Nephron (organoid): ENCODE results near the gene TET3.

Experiments
- H3K27ac Mint-ChIP-seq, 3 experiments: 2 replicates each; pipeline ENCODE4 v1.8.0; 2020; ENCODE audit warnings: mixed read lengths in 3 of 3, mild to moderate bottlenecking in 2 of 3, moderate library complexity in 1 of 3
- H3K27me3 Mint-ChIP-seq: 2 replicates; pipeline ENCODE4 v1.8.0; 2021; ENCODE audit warnings: low read depth, mild to moderate bottlenecking, moderate library complexity, mixed read lengths
- H3K36me3 Mint-ChIP-seq: 2 replicates; pipeline ENCODE4 v1.8.0; 2020; ENCODE audit warnings: low read depth, mixed read lengths
- H3K4me1 Mint-ChIP-seq: 2 replicates; pipeline ENCODE4 v1.8.0; 2020; ENCODE audit warnings: mixed read lengths
- H3K4me3 Mint-ChIP-seq, 3 experiments: 2 replicates each; pipeline ENCODE4 v1.8.0; 2020; ENCODE audit warnings: mild to moderate bottlenecking in 3 of 3, mixed read lengths in 3 of 3, moderate library complexity in 2 of 3
- H3K9me3 Mint-ChIP-seq: 2 replicates; pipeline ENCODE4 v1.8.0; 2020; ENCODE audit warnings: mixed read lengths
- TF ChIP-seq, protein P1 (sequence below), 3 experiments: fragments of 200-600 bp; sonication (generic); IDR thresholded peaks; one replicate each; pipeline ENCODE4 v1.5.0; 2021; ENCODE audit warnings: antibody characterized with exemption in 3 of 3; ENCODE audit not compliant: unreplicated experiment in 3 of 3

The TET3 gene

DNA sequence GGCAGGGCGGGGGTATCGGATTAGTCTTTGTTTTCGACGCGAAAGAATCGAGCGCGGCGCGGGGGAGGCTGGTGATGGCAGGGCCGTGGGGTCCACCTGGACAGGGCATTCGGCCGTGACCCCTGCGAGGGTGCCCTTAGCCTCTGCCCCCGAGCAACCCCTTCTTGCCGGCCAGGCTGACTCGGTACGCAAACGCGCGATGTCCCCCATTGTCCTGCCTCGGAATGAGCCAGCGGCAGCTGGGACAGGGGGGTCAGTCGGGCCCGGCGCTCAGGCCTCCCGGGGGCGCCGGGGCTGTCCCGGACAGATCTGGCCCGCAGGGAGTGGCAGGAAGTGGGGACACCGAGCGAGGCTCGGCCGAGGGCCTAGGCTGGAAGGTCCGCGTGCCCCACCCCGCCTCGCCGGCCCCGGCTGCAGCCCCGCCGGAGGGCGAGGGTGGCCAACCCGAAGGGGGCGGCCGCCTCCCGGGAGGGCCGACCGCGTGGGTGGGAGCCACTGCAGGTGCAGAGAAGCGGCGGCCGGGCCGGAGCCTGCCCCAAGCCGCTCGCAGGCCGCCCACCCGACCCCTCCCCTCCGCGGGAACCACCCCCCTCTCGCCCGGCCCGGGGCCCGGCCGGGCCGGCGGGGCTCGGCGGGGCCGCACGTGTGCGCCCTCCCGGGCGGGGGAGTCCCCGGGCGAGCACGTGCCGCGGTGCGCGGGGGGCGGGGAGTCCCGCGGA lies at the start of gene TET3:
TSS of gene TET3 (plus strand) at position 708 of the 719 bp plus-strand sequence. CDS start 1,494 bp downstream, outside the sequence.
- H3K4me3 Mint-ChIP-seq = peak within 1 kb of the TSS; percentile 88 to 91 (median 89)
- TF ChIP-seq, protein P1, sequence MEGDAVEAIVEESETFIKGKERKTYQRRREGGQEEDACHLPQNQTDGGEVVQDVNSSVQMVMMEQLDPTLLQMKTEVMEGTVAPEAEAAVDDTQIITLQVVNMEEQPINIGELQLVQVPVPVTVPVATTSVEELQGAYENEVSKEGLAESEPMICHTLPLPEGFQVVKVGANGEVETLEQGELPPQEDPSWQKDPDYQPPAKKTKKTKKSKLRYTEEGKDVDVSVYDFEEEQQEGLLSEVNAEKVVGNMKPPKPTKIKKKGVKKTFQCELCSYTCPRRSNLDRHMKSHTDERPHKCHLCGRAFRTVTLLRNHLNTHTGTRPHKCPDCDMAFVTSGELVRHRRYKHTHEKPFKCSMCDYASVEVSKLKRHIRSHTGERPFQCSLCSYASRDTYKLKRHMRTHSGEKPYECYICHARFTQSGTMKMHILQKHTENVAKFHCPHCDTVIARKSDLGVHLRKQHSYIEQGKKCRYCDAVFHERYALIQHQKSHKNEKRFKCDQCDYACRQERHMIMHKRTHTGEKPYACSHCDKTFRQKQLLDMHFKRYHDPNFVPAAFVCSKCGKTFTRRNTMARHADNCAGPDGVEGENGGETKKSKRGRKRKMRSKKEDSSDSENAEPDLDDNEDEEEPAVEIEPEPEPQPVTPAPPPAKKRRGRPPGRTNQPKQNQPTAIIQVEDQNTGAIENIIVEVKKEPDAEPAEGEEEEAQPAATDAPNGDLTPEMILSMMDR (IDR thresholded peaks at IDR 0.05; ENCODE audit: unreplicated experiment in 3 of 3) = no peak
- peaks cover 44% of the 10 kb centered on the region for H3K27me3 Mint-ChIP-seq
- H3K36me3 Mint-ChIP-seq = peaks cover 16% of the 10 kb centered on the region
- H3K9me3 Mint-ChIP-seq = no peaks in the 10 kb centered on the region
- H3K27ac Mint-ChIP-seq = peak within 1 kb of the TSS; percentile 82 to 96 (median 95)
- peaks cover 69% of the 10 kb centered on the region for H3K4me1 Mint-ChIP-seq

DNA sequence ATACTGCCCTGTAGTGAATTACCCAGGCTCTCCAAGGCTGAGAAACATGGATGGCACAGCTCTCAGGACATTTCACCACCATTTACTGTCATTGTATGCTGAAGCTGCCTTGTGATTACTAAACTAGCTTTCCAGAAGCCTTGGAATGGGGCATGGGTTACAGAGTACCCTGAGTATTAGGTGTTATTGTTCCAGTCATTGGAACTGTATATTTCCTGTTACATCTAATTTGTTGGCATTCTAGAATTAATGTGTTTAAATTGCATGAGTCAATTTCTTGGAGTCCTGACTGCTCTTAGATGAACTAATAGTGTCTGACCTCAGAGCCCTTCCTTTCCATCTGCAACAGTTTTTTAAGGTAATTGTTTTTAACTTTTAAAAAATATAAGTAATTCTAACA lies 49.1 kb upstream of the TET3 start:
- Mint-ChIP-seq H3K27ac (no peak overlapping the region), H3K4me1 (peaks cover 5% of the 10 kb centered on the region), H3K9me3 (no peaks in the 10 kb centered on the region), H3K27me3 (no peaks in the 10 kb centered on the region), H3K4me3 (no peak overlapping the region), H3K36me3 (peaks cover 14% of the 10 kb centered on the region)
- TF ChIP-seq, protein P1 (IDR thresholded peaks at IDR 0.05; ENCODE audit: unreplicated experiment in 3 of 3) = no peak

DNA sequence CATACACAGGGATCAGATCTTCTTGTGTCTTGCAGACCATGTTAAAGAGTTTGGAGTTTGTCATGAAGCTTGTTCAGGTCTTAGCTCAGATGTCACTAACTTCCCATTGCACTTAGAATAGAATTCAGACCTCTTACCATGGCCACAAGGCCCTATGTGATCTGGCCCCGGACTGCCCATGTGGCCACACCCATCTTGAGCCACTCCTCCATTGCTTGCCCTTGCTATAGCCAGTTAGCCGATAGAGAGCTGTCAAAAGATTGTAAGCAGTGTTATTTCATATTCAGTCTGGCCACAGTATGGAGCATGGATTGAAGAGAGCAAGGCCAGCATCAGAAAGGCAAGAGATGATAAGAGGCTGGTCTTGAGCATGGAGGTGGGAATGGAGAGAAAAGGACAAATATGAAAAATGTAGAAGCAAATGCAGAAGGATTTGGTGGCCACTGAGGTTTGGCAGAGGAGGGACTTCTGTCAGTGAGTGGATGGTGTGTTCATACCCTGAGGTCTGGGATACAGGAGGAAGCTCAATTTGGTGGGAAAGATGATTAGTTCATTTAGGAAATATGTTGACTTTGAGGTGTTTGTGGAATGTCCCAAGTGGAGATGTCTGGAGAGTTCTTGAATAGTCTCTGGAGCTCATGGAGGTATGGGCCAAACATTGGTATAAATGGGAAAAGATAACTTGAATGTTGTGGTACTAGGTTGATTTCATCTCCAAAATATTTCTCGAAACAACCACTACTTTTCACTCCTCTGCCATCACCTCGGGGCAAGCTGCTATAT lies 47.4 kb upstream of the TET3 start:
- no peaks in the 10 kb centered on the region for H3K9me3 Mint-ChIP-seq
- TF ChIP-seq, protein P1 (IDR thresholded peaks at IDR 0.05; ENCODE audit: unreplicated experiment in 3 of 3) = no peak
- H3K36me3 Mint-ChIP-seq = peaks cover 15% of the 10 kb centered on the region
- no peak overlapping the region for H3K4me3 Mint-ChIP-seq
- no peak overlapping the region for H3K27ac Mint-ChIP-seq
- H3K4me1 Mint-ChIP-seq = no peaks in the 10 kb centered on the region
- H3K27me3 Mint-ChIP-seq = no peaks in the 10 kb centered on the region

DNA sequence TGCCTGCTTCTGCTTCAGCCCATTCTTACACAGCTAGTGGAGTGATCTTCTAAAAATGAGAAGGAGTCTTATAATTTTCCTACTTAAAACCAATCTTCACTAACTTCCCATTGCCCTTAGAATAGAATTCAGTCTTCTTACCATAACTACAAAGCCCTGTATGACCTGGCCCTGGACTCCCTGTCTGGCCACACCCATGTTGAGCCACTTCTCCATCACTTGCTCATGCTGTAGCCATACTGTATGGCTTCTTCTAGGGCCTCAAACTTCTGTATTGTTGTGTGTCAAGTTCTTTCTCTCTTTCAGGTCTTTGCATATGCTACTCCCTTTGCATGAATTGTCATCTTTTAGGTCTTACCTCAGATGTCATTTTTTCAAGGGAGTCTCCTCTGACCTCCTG lies 46.8 kb upstream of the TET3 start:
- Mint-ChIP-seq H3K27ac (no peak overlapping the region), H3K27me3 (no peaks in the 10 kb centered on the region), H3K36me3 (peaks cover 19% of the 10 kb centered on the region), H3K4me3 (no peak overlapping the region), H3K4me1 (no peaks in the 10 kb centered on the region), H3K9me3 (no peaks in the 10 kb centered on the region)
- TF ChIP-seq, protein P1 (IDR thresholded peaks at IDR 0.05; ENCODE audit: unreplicated experiment in 3 of 3) = no peak

DNA sequence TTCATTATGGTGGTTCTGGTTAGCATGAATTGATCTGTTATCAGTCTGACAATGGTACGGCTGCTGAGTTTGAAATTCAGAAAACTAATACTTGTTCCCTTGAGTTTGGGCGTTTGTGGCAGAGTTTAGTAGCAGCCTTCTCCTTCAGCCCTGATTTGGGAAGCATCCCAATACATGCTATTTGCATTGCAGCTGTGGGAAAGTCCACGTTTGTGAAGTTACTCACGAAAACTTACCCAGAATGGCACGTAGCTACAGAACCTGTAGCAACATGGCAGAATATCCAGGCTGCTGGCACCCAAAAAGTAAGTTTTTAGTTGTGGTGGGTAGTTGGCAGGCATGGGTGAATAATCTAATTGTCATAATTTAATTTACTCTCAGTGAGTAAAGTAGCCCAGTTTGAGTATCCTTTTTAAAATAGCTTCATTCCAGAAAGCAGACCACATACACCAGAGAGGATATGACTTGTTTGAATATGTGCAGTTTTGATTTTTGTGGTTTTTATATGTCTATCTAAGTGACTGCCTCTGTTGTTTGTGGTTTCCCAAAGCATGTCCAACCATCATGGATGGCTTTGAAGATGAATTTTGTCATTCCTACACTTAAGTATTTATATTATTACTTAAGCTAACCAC lies 45.9 kb upstream of the TET3 start:
- Mint-ChIP-seq H3K36me3 (peaks cover 15% of the 10 kb centered on the region), H3K9me3 (no peaks in the 10 kb centered on the region), H3K4me1 (no peaks in the 10 kb centered on the region)

More for the DNA sequence above, 45.9 kb upstream of the TET3 start:
- H3K27ac Mint-ChIP-seq = no peak overlapping the region
- no peaks in the 10 kb centered on the region for H3K27me3 Mint-ChIP-seq
- no peak overlapping the region for H3K4me3 Mint-ChIP-seq
- TF ChIP-seq, protein P1 (IDR thresholded peaks at IDR 0.05; ENCODE audit: unreplicated experiment in 3 of 3) = no peak
